HUDEP-2 (cell line): Measurements from ENCODE around the gene EGR4.

Experiments
- DNase-seq, 76 experiments: peaks; one replicate each; lab custom pipeline; 2025; ENCODE audit not compliant: unreplicated experiment in 76 of 76; lab: John Stamatoyannopoulos, UW

The EGR4 gene

DNA sequence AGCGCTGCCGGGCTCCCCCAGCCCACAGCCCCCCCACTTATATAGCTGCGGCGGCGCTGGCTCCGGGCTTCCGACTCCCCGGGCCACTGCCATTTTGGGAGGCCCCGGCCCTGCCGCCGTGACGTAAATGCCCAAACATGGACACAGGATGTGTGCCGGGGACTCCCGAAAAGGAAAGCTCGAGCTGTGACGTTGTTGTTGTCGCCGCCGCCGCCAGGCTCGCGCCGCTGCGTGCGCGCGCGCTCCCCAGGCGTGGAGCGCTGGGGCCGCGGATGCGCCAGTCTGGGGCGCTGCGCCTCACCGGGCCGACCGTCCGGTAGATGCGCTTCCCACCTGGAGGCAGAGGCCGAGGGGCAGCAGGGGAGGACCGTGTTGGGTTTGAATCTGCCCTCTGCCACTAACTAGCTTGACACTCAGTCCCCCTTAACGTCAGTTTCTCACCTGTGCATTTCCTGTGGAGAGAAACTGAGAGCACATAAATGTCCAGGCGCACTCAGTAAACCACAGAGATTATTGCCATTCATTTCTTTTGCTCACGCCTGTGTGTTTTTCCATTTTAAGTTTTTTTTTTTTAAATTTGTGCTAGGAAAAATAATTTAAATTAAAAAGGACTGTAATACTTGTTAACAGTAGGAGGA lies at the start of gene EGR4:
EGR4 (minus strand) TSS at position 15 of the 638 bp plus-strand sequence. CDS start 231 bp downstream, outside the sequence.
- peak in 39 of 76 experiments; percentile 3 to 58 (median 23) for DNase-seq

- no peak for DNase-seq
Observed at GRCh38 chr2:73341039-73341438, 47.7 kb upstream of the EGR4 start.

DNA sequence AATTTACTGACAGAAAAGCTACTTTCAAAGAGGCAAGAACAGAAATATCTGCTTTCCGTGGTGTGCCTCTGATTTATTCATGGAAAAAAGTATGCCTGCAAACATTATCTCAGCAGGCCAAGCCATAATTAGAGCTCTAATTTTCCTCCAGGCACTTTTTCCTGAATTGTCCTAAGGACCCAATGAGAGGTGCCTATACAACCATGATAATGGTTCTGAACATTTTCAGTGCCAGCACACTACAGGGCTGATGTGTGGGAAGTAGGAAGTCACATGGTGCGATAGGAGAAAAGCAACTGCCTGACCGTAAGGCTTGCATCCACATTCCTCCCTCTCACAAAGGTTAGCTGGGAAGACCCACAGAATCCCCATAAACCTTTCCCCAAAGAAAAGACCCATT lies 45.9 kb upstream of the EGR4 start:
- no peak for DNase-seq

DNA sequence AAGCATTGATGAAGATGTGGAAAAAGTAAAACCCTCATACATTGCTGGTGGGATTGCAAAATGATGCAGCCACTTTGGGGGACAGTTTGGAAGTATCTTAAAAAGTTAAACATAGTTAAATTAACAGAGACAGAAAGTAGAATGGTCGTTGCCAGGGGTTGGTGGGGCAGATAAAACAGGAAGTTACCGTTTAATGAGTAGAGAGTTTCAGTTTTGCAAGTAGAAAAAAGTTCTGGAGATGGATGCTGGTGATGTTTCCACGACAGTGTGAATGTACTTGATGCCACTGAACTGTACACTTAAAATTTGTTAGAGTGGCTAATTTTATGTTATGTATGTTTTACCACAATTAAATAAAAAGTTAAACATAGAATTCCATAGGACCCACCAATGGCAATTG lies 44.5 kb upstream of the EGR4 start:
- DNase-seq = no peak

DNA sequence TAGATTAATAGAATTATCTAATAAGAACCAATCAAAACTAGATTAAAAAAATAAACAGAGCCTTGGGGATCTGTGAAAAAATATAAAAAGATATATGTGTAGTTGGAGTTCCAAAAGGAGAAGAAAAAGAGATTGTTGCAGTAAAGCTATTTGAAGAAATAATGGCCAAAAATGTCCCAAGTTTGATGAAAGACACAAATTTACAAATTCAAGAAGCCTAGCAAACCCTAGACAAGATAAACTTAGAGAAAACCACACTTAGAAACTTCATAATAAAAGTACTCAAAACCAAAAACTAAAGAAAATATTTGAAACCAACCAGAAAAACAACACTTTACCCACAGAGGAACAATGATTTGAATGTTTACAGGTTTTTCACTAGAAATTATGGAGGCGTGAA lies 41.3 kb upstream of the EGR4 start:
- DNase-seq = no peak

DNA sequence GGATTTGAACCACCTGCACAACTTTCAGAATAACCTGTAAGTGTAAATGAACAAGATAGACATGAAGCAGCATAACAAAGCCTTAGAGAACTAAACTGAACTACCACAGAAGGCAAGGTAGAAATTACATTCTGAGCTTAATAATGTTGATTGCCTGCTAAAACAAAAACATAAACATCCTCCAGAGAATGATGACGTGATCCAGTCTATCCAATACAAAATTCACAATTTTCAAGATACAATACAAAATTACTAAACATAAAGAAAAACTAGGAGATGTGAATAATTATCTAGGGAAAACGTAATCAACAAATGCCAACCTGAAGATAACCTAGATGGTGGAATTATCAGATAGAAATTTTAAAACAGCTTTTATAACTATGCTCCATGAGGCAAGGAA lies 40.7 kb upstream of the EGR4 start:
- no peak for DNase-seq

DNA sequence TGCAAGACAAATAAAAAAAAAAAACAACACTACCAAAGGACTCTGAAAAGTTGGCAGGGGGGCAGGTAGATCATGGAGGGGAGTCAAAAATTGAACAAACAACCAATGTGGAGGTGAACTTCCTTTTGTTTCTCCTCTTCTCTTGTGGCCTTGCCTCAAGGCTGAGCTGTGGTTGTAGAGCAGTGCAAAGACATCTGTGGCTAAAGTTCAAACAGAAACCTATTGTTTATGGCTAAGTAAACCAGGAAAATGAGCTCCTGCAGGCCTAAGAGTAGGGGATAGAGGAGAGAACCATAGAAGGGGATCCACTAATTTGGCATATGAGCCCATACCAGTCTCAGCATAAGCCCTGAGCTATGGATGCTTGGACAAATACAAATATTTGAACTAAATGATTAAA lies 40.2 kb upstream of the EGR4 start:
- no peak for DNase-seq

GRCh38 chr2:73324126-73324725 lies 30.9 kb upstream of the EGR4 start:
- DNase-seq = no peak

DNA sequence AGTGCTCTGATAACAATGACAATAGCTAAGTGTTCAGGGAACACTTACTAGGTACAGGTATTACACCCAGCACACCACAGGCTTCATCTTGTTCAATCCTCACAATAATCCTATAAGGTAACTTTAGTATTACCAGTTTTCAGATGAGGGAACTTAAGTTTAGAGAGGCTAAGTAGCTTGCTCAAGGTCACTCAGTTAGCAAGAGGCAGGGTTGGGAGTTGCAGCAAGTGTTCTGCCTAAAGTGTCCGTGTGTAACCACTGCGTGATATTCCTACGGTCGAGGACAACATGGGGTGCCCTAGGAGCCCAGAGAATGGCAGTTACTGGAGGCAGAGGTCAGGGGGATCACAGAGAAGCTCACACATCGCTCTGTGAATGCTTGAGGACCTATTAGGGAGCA lies 30.2 kb upstream of the EGR4 start:
- no peak for DNase-seq

DNA sequence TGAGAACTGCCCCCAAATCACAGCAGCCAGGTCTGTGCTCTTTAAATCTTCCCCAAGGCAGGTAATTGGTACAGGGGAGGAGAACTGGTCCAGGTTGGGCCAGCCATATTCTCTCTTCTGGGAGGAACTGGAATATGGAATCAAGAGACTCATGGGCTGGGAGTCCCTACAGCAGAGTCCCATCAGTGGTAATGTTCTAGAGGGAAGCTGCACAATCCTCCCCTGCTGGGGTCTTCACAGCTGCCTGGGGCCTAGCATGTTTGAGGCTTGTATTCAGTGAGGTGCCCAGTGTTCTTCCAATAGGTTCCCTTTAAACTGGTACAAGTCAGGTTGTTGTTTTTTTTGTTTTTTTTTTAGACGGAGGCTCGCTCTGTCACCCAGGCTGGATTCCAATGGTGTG lies 21.1 kb upstream of the EGR4 start:
- DNase-seq = no peak

- no peak for DNase-seq
Observed at GRCh38 chr2:73307720-73308119, 14.4 kb upstream of the EGR4 start.

GRCh38 chr2:73301636-73302035 lies 8.3 kb upstream of the EGR4 start:
- DNase-seq = no peak

DNA sequence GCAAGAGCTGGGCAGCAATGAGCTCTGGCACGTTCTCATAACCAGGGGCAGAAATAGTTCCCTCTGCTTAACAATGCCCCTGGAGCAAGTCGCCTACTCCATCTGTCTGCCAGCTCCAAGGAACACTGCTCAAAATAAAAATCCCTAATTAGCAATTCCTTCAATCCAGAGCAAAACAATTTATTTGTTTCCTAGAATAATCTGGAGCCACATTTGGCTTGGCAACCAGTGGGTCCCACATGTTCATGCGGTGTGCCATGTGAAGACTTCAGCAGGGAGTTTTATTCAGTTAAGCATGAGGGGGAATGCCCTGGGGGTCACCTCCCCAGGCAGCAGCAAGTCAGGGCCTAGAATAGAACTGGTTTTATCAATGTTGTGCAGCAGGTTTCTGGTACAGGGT lies 7.6 kb upstream of the EGR4 start:
- no peak for DNase-seq

GRCh38 chr2:73297586-73297985 lies 4.2 kb upstream of the EGR4 start:
- no peak for DNase-seq

DNA sequence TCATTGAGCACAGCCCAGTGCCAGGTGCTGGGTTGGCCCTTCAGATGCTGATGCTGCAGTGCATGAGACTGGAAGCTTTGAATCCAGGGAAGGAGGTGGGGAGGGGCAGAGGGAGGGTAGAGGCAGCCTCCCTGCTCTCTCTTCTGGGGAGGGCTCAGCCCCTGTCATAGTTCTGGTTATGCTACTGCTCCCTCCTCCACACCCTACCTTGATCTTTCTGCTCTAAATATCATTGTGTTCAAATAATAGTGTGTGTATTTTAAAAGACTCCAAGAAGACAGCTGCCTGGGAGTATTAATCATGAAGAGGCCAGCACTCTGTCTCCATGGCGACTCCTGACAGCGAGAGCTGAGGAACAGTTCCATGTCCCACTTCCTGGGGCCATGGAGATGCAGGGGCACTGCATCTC lies 3.8 kb upstream of the EGR4 start:
- DNase-seq = no peak

GRCh38 chr2:73295751-73296400 lies 2.5 kb upstream of the EGR4 start:
- DNase-seq = no peak

- DNase-seq = no peak
Observed at GRCh38 chr2:73294239-73294638, 891 bp upstream of the EGR4 start.

DNA sequence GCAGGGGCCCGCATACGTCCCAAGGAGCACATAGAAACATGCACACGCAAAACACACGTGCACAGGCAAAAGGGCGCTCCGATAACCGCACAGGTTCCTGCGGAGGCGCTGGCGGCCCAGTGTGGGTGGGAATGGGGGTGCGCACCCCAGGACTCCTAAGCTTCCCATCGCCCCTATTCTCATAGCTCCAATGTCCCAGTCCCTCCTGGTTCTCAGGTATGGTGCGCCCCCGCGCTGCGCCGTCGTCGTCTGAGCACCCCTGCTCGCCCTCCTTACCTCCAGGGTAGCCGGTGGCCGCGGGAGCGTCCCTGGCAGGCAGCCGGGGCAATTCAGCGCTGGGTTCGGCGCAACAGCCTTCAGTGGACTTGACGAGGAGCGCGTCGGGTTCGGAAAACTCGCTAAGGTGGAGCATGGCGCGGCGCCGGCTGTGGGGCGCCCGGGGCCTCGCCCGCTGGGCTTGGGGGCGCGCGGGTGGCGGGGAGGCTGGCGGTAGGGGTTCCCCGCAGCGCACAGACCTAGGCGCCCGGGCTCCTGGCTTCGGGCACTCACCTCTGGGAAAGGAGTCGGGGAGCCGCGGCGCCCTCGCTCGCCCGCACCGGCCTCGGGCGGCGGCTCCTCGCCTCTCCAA lies 328 bp downstream of the EGR4 start:
- no peak for DNase-seq

- no peak for DNase-seq
Observed at GRCh38 chr2:73292316-73292905, 937 bp downstream of the EGR4 start.

DNA sequence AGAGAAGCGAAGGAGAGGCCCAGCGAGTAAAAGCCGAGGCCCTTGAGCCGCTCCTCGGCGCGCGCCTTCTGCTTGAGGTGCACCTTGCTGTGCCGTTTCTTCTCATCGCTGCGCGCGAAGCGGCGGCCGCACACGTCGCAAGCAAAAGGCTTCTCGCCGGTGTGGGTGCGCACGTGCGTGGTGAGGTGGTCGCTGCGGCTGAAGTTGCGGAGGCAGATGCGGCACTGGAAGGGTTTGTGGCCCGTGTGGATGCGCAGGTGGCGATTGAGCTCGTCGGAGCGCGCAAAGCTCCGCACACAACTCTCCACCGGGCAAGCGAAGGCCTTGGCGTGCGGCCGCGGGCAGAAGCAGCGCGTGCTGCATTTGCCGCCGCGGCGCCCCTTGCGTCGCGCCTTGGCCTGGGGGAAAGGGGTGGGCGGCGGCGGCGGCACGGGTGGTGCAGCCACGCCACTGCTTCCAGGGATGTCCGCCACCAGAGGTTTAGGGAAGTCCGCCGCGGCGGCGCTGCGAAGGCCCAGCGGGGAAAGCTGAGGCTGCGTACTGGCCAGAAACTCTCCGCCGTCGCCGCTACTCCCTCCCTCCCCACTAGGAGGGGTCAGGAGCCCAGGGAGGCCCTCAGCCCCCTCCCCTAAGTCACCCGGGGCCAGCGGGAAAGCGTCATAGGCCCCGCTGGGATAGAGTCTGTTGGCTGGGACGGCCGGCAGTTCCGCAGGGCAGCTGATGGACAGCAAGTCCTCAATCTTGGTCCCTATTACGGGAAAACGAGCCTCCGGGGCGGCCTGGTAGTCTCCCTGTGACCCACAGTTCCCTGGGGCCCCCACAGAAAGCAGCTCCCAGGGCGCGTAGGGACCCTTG lies 1.7 kb downstream of the EGR4 start:
- DNase-seq = no peak

DNA sequence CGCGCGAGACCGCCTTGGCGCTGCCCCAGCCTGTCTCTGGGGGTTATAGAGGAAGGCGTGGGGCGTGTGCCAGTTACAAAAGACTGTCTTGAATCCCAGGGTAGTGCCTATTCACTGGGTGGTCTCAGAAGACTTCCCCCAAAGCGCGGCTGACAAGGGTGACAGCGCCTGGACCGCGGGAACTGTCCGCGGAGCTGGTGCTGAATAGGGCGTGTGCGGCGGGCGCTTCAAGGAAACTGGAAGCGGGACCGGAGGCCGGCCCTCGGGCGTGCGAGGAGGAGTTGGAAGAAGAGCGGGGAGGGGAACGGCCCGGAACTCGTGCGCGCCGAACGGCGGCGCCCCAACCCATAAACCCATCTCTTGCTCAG lies 2.3 kb downstream of the EGR4 start:
- DNase-seq = peak in 40 of 76 experiments; percentile 4 to 51 (median 22)
